Stimulated activated CD8-positive, alpha-beta memory T cell treated with anti-CD3 and anti-CD28 coated beads, Interleukin-4, amount 100 ng/mL, for 48 hours (primary cell): ENCODE measurements around the gene LBR.

Source experiments
- DNase-seq: peaks from one replicate; pipeline ENCODE4 v3.0.0-alpha.2; 2020

Gene LBR

GRCh38 chr1:225366018-225366417 lies 61.8 kb downstream of the LBR start:
- no peak for DNase-seq

GRCh38 chr1:225364439-225364838 lies 63.4 kb downstream of the LBR start:
- no peak for DNase-seq

DNA sequence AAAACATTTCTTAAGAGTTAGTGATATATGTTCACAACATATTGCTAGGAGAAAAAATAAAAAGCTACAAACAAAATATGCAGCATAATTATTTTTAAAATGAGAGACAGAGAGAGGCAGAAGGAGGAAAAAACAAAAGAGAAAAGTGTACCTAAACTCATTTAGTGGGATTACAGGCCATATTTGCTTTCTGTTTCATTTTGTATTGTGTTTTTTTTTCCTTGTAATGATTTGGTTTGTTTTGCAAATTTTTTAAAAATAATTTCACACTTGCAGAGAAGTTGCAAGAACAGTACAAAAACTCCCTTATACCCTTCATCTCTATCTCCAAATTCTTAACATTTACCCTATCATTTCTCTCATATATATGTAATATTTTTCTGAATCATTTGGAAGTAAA lies 65.0 kb downstream of the LBR start:
- DNase-seq, result no peak

GRCh38 chr1:225361176-225361575 lies 66.7 kb downstream of the LBR start:
- DNase-seq, result no peak

GRCh38 chr1:225360119-225360518 lies 67.7 kb downstream of the LBR start:
- no peak for DNase-seq

GRCh38 chr1:225355863-225356262 lies 72.0 kb downstream of the LBR start:
- no peak for DNase-seq

DNA sequence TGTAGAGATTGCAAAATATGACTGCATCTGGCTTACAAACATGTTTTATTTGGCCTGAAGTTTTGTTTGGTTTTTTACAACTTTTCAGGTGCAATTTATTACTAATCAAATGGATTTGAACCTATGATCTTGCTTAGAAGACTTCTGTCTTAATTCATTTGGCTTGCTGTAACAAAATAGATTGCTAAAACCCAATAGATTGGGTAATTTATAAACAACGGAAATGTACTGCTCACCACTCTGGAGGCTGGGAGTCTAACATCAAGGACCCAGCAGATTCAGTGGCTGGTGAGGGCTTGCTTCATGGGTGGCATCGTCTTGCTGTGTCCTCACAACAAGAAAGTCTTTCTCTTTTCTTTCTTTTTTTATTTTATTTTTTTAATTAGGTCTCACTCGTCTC lies 72.9 kb downstream of the LBR start:
- DNase-seq, result no peak
